HAP-1 (cell line): ENCODE measurements around the gene GALNTL6.

Source experiments
- DNase-seq, 2 experiments: peaks; one replicate each; pipeline ENCODE4 v3.0.0-alpha.2; 2016 to 2020; ENCODE audit warnings: low spot score in 2 of 2
- H3K27me3 ChIP-seq: fragments of 250-450 bp; sonication (Bioruptor Pico); 2 replicates; pipeline ENCODE4 v1.5.1; 2020; ENCODE audit warnings: low read depth, mild to moderate bottlenecking, moderate library complexity
- H3K36me3 ChIP-seq: fragments of 250-450 bp; sonication (Bioruptor Pico); replicated peaks from 2 replicates; pipeline ENCODE4 v1.5.1; 2020; ENCODE audit warnings: mild to moderate bottlenecking
- H3K4me1 ChIP-seq: fragments of 250-450 bp; sonication (Bioruptor Pico); 2 replicates; pipeline ENCODE4 v1.5.1; 2020; ENCODE audit warnings: mild to moderate bottlenecking
- H3K4me3 ChIP-seq: fragments of 250-450 bp; sonication (Bioruptor Pico); 2 replicates; pipeline ENCODE4 v1.5.1; 2020; ENCODE audit warnings: mild to moderate bottlenecking, moderate library complexity
- H3K9me3 ChIP-seq: fragments of 250-450 bp; sonication (Bioruptor Pico); 2 replicates; pipeline ENCODE4 v1.5.1; 2020; ENCODE audit warnings: mild to moderate bottlenecking, moderate library complexity
- in situ Hi-C: fragments of 300-500 bp; cut with MboI; formaldehyde crosslinking; loops from 3 replicates; pipeline ENCODE4 v1.14.3; 2020; ENCODE audit warnings: low sequenced_read_pairs, inconsistent platforms, mixed read lengths

Gene GALNTL6

GRCh38 chr4:172578712-172579111, 765.5 kb downstream of the GALNTL6 start:
- H3K27me3 ChIP-seq: no peaks in the 10 kb centered on the region
- no peaks in the 10 kb centered on the region for H3K9me3 ChIP-seq
- in situ Hi-C loops: no loop called here
- no peak overlapping the region for H3K4me3 ChIP-seq
- DNase-seq: no peak
- H3K36me3 ChIP-seq: no peaks in the 10 kb centered on the region
- H3K4me1 ChIP-seq: peaks cover 5% of the 10 kb centered on the region

- Histone ChIP-seq H3K27me3 (no peaks in the 10 kb centered on the region), H3K9me3 (no peaks in the 10 kb centered on the region), H3K4me1 (no peaks in the 10 kb centered on the region), H3K4me3 (no peak overlapping the region), H3K36me3 (no peaks in the 10 kb centered on the region)
- DNase-seq: no peak
- in situ Hi-C loops: no loop called here
These were observed 771.6 kb downstream of the GALNTL6 start for GRCh38 chr4:172584816-172585215.

GRCh38 chr4:172596206-172596605, 783.0 kb downstream of the GALNTL6 start:
- H3K9me3 ChIP-seq: no peaks in the 10 kb centered on the region
- no peaks in the 10 kb centered on the region for H3K36me3 ChIP-seq
- in situ Hi-C loops: no loop called here
- H3K4me3 ChIP-seq: no peak overlapping the region
- no peak for DNase-seq
- no peaks in the 10 kb centered on the region for H3K27me3 ChIP-seq
- H3K4me1 ChIP-seq: no peaks in the 10 kb centered on the region

GRCh38 chr4:172599554-172599953, 786.4 kb downstream of the GALNTL6 start:
- Histone ChIP-seq H3K36me3 (no peaks in the 10 kb centered on the region), H3K27me3 (no peaks in the 10 kb centered on the region), H3K4me3 (no peak overlapping the region), H3K4me1 (peaks cover under 1% of the 10 kb centered on the region), H3K9me3 (no peaks in the 10 kb centered on the region)
- in situ Hi-C loops: no loop called here
- no peak for DNase-seq

GRCh38 chr4:172601195-172601594, 788.0 kb downstream of the GALNTL6 start:
- in situ Hi-C loops: no loop called here
- DNase-seq: no peak
- Histone ChIP-seq H3K36me3 (no peaks in the 10 kb centered on the region), H3K27me3 (no peaks in the 10 kb centered on the region), H3K4me3 (no peak overlapping the region), H3K9me3 (no peaks in the 10 kb centered on the region), H3K4me1 (peaks cover 6% of the 10 kb centered on the region)

GRCh38 chr4:172619218-172619617, 806.0 kb downstream of the GALNTL6 start:
- H3K36me3 ChIP-seq: no peaks in the 10 kb centered on the region
- no peak overlapping the region for H3K4me3 ChIP-seq
- DNase-seq: no peak
- no peaks in the 10 kb centered on the region for H3K27me3 ChIP-seq
- peaks cover 24% of the 10 kb centered on the region for H3K4me1 ChIP-seq
- no peaks in the 10 kb centered on the region for H3K9me3 ChIP-seq
- in situ Hi-C loops: no loop called here

GRCh38 chr4:172619798-172620197, 806.6 kb downstream of the GALNTL6 start:
- in situ Hi-C loops: no loop called here
- Histone ChIP-seq H3K4me1 (peaks cover 24% of the 10 kb centered on the region), H3K36me3 (no peaks in the 10 kb centered on the region), H3K27me3 (no peaks in the 10 kb centered on the region), H3K9me3 (no peaks in the 10 kb centered on the region), H3K4me3 (no peak overlapping the region)
- DNase-seq: peak in 1 of 2 experiments; percentile 23

- no peaks in the 10 kb centered on the region for H3K27me3 ChIP-seq
- peak; percentile 18 to 19 for DNase-seq
- in situ Hi-C loops: no loop called here
These were observed 815.1 kb downstream of the GALNTL6 start for GRCh38 chr4:172628263-172628662.

GRCh38 chr4:172630280-172630679, 817.1 kb downstream of the GALNTL6 start:
- H3K4me1 ChIP-seq: peaks cover 4% of the 10 kb centered on the region
- in situ Hi-C loops: no loop called here
- H3K4me3 ChIP-seq: no peak overlapping the region
- no peaks in the 10 kb centered on the region for H3K27me3 ChIP-seq
- H3K36me3 ChIP-seq: no peaks in the 10 kb centered on the region
- no peaks in the 10 kb centered on the region for H3K9me3 ChIP-seq
- DNase-seq: no peak

More at GRCh38 chr4:172628263-172628662, 815.1 kb downstream of the GALNTL6 start:
- Histone ChIP-seq H3K4me3 (no peak overlapping the region), H3K9me3 (no peaks in the 10 kb centered on the region), H3K36me3 (no peaks in the 10 kb centered on the region), H3K4me1 (peaks cover 8% of the 10 kb centered on the region)

- H3K27me3 ChIP-seq: no peaks in the 10 kb centered on the region
- no peaks in the 10 kb centered on the region for H3K9me3 ChIP-seq
- H3K36me3 ChIP-seq: no peaks in the 10 kb centered on the region
- no peak overlapping the region for H3K4me3 ChIP-seq
- H3K4me1 ChIP-seq: peaks cover 4% of the 10 kb centered on the region
- in situ Hi-C loops: no loop called here
- DNase-seq: no peak
These were observed 818.6 kb downstream of the GALNTL6 start for GRCh38 chr4:172631832-172632231.

GRCh38 chr4:172648471-172648870, 835.3 kb downstream of the GALNTL6 start:
- DNase-seq: no peak
- in situ Hi-C loops: no loop called here
- Histone ChIP-seq H3K9me3 (no peaks in the 10 kb centered on the region), H3K4me1 (peaks cover 17% of the 10 kb centered on the region), H3K27me3 (no peaks in the 10 kb centered on the region), H3K36me3 (no peaks in the 10 kb centered on the region), H3K4me3 (no peak overlapping the region)

- Histone ChIP-seq H3K4me1 (peaks cover 17% of the 10 kb centered on the region), H3K36me3 (no peaks in the 10 kb centered on the region), H3K4me3 (no peak overlapping the region), H3K9me3 (no peaks in the 10 kb centered on the region), H3K27me3 (no peaks in the 10 kb centered on the region)
- in situ Hi-C loops: no loop called here
- DNase-seq: no peak
These were observed 835.9 kb downstream of the GALNTL6 start for GRCh38 chr4:172649143-172649542.

- no peak for DNase-seq
- no peaks in the 10 kb centered on the region for H3K27me3 ChIP-seq
- no peaks in the 10 kb centered on the region for H3K36me3 ChIP-seq
- peaks cover 17% of the 10 kb centered on the region for H3K4me1 ChIP-seq
- H3K4me3 ChIP-seq: no peak overlapping the region
- in situ Hi-C loops: no loop called here
- H3K9me3 ChIP-seq: no peaks in the 10 kb centered on the region
These were observed 837.7 kb downstream of the GALNTL6 start for GRCh38 chr4:172650758-172651530.

- in situ Hi-C loops: no loop called here
- H3K36me3 ChIP-seq: no peaks in the 10 kb centered on the region
- peak in 1 of 2 experiments; percentile 62 for DNase-seq
- H3K9me3 ChIP-seq: no peaks in the 10 kb centered on the region
- H3K4me3 ChIP-seq: no peak overlapping the region
- H3K4me1 ChIP-seq: peaks cover 17% of the 10 kb centered on the region
- H3K27me3 ChIP-seq: no peaks in the 10 kb centered on the region
These were observed 838.8 kb downstream of the GALNTL6 start for GRCh38 chr4:172651961-172652360.

GRCh38 chr4:172652369-172652768, 839.2 kb downstream of the GALNTL6 start:
- Histone ChIP-seq H3K36me3 (no peaks in the 10 kb centered on the region), H3K27me3 (no peaks in the 10 kb centered on the region), H3K9me3 (no peaks in the 10 kb centered on the region), H3K4me1 (peaks cover 17% of the 10 kb centered on the region), H3K4me3 (no peak overlapping the region)
- peak; percentile 33 to 85 for DNase-seq
- in situ Hi-C loops: no loop called here
